HG03103 (cell line): ENCODE data around the gene GLYATL1.

Experiments
- ATAC-seq: cut with Tn5 transposase; IDR thresholded peaks from one replicate; pipeline ENCODE4 v1.9.1; 2021; ENCODE audit warnings: low read depth; ENCODE audit not compliant: unreplicated experiment

The GLYATL1 gene

DNA sequence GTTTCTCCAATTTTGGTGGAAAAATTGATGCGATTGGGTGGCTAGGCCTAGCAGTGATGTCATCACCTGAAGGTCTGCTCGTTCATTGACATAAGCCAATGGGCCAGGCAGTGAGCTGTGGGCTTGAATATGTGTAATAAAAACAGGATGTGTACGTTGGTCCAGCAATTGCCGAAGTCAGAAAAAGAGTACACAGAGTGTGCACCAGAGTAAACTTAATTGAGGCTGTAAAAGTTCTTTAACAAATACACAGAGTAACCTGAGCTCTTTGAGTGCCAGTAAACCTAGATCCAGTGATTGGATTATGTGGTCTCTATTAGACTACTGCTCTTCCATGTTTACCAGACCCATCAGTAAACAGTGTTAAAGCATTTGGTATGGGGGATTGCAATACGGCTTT lies 13.0 kb upstream of the GLYATL1 start:
- no peak for ATAC-seq

DNA sequence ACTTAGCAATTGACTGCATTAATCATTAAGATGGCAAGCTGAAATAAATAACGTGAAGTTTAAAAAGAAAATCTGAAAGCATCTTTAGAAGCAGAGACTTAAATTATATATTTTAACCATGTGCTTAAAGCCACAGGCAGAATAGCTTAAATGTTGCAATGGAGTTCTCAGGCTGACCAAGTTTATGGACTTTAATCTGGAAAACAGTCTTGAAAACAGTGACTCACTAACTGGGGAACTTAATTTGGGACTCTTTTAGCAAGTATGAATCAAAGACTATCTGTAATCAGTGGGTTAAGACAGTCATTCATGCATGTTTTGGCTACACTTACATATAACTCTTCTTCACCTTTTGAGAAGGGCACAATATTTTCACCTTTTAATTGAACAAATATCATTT lies 12.6 kb upstream of the GLYATL1 start:
- ATAC-seq: no peak

DNA sequence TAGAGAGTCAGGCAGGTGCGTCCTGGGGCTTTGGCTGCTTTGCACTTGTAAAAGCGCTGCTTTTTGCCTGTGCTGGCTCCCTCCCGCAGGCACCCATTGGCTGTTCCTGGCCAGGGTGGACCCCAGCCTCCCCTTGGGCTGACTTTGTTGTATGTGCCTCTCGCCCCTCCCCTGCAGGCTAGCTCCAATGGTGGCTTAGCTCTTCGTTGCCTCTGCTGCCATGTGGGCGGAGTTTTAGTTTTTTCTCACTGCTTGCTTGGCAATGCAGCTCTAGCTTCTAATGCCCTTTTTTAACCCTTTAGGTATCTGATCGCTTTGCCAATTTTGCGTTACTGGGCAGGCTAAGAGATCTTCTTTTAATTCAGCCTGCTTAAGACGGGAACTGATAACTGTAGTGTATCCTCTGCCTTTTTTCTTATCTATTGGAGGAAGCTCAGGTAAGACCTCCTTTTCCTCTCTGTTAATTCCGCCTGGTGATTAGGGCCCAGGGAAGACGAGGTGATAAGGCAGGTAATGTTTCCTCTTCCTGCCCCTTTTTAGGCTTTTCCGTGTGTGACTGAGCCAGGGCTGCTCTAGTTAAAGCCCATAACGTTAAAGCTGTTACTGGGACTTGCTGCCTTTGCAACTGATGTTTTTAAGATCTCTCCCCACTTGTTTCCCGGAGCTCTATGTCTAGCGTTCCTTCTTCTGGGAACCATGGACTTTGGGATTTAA lies 11.7 kb upstream of the GLYATL1 start:
- no peak for ATAC-seq

DNA sequence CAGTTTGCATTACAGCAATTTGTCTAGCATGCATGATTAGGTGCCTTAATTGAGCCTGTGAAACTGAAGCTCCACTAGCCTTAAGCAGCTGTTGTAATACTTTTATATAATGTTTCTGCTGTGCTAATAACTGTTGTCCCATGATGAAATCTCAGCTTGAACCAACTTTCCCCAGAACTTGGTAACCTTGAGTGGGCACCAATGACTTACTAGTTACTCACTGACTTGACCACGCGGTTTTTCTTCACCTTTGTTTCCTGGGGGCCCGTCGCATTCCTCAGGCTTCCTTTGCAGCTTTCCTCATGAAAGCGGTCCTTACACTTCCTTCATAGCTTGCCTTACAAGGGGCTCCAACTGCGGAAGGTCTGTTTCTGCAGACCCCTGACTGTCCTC lies 11.2 kb upstream of the GLYATL1 start:
- no peak for ATAC-seq

DNA sequence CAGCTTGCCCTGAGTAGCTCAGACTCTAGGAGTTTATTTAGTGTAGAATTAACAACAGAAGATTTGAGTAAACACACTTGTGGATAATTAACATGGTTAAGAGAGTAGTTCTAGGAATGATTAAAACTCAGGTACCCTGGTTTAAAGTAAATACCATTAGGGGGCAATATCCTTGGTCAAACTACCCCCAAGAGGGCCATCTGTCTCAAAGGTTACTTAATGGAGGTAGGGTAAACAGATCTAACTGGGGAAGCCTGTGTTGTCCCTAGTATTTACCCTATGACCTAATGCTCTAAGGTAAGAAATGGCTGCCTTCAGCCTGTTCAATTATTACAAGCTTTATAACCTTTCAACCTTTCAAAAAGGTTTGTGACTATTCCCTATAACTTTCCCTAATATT lies 10.6 kb upstream of the GLYATL1 start:
- no peak for ATAC-seq

DNA sequence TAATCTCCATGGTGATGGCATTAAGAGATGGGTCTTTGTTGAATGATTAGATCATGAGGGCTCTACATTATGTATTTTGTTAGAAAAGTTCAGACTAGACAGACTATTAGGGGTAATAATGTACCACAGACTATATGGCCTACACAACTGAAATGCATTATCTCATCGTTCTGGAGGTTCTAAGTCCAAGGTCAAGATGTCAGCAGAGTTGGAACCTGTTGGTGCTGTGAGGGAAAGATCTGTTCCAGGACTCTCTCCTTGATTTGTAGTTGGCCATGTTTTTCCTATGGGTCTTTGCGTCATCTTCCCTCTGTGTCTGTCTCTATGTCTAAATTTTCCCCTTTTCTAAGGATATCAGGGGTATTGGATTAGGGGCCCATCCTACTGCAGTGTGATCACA lies 8.4 kb upstream of the GLYATL1 start:
- ATAC-seq: no peak

DNA sequence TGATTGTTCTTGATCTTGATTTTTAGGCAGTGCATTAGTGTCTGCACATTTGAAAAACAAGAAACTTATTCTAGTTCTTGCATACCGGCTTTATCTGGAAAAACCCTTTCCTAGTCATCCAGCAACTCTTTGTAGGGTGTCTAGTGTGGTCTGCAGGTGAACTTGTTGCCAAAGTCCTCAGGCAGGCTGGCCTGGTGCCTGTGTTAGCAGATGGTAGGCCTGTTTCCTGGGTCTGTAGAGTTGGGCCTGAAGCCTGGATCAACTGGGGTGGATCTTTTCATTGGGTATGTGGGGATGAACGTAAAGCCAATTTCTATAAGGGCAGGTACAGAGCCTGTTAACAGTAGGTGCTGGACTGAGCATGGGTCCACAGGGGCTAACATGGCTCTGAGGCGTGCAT lies 5.6 kb upstream of the GLYATL1 start:
- ATAC-seq: no peak

DNA sequence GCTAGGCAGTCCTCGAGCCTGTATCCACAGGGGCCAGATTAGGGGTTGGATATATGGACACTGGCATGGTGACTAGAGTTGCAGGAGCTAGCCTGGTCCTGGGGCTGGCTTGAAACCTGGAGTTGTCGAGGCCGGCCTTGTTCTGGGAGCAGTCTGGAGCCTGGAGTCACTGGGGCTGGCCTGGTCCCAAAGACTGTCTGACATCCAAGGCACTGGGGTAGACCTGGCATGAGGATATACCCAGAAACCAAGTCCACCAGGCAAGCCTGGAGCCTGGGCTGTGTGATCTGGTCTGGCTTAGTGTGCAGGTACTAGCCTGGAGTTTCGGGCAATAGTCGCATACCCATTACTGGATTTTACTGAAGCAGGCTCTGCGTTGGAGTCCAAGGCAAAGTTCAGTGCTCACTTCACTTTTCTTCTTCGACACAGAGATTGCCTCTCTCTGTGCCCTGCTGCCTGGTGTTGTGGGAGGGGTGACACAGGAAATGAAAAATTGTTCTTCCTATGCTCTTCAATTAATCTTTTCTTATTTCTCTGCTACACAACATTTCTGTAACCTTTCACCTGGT lies 4.3 kb upstream of the GLYATL1 start:
- ATAC-seq: no peak

DNA sequence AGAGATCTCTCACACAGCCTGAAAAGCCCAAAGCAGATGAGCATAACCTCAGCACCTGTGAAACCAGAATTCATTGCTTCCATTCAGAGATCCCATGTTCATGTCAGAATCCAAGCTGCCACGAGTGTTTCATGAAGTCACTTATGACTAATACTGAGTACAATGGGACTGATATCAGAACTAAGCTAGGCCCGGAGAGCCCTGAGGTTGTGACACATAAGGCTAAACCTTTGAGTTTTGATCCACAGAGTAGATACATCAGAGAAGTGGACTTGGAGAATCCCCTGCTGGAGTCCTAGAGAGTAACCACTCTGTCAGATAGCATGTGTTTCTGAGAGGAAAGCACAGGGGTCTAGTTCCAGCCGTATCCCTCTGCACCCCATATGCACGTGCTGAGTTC lies 890 bp upstream of the GLYATL1 start:
- no peak for ATAC-seq

DNA sequence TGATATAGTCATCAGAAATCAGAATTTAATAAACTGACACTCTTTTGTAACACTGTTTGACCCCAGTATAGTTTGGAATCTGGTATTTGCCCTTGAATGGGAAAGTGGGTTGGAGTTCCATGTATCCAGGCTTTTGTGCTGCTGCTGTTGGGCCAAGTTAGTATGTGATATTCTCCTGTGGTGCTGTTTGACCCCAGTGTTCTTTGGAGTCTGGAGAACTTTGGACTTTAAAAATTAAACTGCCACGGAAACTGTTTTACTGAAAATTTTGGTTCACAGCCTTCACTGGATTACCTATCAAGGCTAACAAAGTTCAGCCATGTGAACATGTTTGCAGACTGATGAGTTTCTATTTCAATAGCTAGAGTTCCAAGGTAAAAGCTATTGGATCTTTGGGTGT lies 740 bp downstream of the GLYATL1 start:
- ATAC-seq: no peak

DNA sequence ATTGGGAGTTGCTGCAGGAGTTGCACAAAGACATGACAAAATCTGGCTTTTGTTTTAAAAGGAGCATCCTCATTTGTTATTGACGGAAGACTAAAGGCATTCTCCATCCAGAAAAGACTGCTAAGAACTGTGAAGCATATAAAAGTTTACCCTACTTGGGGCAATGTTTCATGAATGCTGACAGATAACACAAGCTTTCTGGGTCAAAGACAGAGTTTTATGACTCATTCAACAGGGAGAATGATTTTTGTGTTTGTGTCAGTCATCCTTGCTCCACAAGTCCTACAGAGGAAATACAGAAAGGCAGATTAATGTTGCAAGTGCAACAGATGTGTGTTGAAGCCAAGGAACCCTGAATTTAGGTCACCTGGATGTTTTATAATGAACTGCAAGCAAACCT lies 2.5 kb downstream of the GLYATL1 start:
- no peak for ATAC-seq

DNA sequence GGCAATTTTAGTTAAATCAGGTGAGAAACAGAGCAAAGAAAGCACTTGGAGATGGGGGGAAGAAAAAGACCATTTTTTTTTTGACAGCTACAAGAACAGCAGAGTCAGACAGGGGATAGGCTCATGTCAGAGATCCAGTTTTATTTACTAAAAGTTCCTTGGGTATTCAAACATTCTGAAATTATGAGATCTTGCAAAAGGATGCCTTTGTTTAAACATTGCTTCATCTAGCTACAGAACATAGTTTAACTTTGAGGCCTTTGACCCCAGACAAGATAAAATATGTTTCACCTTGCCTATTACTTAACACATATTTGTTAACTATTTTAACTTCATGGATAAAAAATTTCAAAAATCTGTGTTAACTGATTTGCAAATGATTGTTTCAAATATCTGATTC lies 6.4 kb downstream of the GLYATL1 start:
- no peak for ATAC-seq

DNA sequence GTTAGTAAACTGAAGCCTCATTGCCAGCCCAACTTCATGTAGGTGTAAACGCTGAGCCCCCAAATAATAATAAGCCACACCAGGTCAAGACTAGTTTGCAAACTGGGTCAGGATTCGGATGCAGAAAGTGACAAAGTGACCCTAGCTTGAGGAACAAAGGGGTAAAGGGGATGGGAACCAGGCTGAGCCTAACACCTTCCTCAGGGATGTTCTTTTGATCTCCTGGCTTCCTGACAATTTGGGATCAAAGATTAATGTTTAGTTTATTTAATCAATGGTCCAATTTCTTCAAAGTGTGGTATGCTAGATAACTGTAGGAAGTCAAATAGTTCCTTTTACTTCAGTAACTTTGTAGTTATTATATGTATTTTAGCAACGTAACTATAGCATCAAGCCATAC lies 9.9 kb downstream of the GLYATL1 start:
- ATAC-seq: no peak

DNA sequence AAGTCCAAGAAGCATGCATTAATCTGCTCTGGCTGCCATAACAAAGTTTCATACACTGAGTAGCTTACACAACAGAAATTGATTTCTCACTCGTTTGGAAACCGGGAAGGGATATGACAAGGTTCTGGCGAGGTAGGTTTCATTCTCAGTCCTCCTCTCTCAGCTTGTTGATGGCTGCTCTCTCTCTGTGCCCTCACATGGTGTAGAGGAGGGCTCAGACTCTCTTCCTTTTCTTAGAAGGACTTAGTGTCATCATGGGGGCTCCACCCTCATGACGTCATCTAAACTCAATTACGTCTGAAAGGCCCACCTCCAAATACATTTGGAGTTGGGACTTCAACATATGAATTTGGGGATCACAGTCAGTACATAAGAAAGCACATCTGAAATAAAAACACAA lies 18.6 kb downstream of the GLYATL1 start:
- no peak for ATAC-seq

DNA sequence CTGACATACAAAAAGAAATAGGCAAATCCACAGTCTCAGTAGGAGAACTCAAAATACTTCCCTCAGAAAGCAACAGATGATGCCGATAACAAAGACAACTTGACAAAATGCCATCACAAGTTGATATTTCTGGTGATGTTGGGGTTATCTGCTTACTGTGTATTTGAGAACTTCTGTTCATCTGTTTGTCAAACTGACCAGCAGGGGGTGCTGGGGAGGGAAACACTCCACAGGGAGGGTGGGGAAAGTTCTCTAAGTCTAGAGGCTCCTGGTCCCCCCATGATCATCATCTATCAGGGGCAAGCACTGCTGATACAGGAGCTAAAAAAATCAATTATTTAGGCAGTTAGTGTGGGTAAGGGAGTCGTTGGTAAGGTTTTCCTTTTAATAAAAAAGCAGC lies 19.2 kb downstream of the GLYATL1 start:
- peak; percentile 72 for ATAC-seq

DNA sequence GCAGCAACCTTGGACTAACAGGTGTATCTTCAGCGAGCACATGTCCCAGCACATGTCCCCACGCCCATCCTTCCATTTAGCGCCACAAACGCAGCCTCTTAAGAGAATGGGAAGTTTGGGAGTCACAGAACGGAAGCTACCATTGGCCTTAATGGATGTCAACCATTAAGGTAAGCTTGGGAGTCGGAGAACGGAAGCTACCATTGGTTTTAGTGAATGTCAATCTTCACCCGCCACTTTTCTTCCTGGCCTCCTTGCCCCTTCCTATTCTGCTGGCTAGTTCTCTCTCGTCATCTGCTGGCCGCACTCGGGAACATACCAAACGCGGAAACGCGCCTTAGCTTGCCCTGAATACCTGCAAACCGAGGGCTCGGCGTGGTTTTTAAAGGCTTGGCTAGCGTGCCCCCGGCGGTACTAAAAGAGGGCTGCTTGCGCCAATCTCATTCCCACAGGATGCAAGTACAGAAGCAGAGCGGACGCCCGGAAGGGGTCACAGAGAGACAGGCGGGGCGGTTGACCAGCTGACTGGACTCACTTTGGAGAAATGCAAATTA lies 24.3 kb downstream of the GLYATL1 start:
- no peak for ATAC-seq

DNA sequence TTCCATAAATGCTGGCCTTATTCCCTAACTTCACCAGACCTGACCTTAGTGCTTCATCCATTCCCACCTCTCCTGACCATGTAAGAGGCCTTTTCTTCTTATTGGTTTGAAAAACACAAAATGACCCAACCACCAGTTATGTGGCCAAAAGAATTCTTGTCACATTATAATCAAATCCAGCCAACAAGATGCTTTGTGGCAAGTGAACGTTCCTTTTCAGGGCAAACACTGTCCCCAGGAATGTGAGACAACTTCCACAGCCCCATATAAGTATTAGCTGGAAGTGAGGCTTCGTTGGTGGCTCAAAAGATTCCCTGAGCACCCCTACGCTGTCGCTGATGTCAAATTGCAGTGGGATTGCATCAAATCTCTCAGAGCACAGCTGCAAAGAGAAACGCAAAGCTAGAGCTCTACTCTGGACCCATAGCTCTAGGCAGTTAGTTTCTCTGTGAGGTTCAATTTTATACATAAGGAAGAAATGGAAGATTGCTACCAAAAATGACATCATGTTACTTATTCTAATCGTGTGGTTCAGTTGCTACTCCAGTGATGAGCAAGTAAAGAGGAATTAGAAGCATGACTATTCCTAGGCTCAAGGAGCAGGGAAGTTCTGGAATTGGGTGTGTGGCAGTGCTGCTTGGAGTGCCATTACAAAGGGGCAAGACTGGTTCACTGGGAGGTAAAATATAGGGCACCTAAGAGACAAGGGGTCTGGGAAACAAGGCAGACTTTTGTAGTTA lies 26.1 kb downstream of the GLYATL1 start:
- no peak for ATAC-seq

DNA sequence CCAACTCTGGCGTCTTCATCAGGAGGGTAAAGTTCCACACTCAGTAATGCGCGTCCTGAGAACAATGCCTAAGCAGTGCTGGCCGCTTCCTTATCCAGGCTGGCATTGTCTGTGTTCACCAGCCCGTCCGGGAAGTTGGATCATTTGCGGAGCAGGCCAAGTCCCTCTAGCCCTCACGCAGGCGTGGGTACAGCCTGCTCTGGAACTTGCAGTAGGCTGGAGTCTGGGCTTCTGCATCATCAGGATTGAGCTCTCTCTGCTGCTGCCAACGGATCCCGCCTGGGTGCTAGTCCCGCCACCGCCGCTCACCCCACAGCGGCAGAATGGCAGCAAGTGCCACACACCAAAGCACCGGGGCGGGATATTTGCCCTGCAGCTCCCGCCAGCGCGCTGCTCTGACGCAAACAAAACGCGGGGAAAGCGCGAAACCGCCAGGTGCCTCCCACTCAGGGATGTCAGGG lies 29.0 kb downstream of the GLYATL1 start:
- ATAC-seq: no peak

DNA sequence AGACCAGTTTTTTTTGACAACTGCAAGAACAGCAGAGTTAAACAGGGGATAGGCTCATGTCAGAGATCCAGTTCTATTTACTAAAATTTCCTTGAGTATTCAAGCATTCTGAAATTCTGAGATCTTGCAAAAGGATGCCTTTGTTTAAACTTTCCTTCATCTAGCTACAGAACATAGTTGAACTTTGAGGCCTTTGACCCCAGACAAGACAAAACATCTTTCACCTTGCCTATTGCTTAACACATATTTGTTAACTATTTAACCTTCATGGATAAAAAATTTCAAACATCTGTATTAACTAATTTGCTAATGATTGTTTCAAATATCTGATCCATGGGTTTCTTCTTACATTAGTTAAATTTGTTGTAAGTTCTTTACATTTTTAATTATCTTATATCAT lies 38.2 kb downstream of the GLYATL1 start:
- no peak for ATAC-seq

DNA sequence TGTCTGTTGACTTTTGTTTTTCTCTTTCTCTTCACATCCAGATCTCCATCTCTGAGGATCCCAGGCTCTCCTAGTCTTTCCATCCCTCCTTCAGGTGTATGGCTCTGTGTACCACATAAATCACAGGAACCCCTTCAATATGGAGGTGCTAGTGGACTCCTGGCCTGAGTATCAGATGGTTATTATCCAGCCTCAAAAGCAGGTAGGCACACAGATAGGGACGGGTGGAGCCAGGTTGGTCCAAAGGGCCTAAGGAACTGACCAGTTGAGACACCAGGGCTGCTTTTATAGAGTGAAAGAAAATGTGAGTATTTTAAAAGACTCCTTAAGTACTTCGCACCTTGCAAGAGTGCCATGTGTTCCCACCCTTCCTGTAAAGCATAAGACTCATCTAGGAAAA lies 39.9 kb downstream of the GLYATL1 start:
- ATAC-seq: no peak

DNA sequence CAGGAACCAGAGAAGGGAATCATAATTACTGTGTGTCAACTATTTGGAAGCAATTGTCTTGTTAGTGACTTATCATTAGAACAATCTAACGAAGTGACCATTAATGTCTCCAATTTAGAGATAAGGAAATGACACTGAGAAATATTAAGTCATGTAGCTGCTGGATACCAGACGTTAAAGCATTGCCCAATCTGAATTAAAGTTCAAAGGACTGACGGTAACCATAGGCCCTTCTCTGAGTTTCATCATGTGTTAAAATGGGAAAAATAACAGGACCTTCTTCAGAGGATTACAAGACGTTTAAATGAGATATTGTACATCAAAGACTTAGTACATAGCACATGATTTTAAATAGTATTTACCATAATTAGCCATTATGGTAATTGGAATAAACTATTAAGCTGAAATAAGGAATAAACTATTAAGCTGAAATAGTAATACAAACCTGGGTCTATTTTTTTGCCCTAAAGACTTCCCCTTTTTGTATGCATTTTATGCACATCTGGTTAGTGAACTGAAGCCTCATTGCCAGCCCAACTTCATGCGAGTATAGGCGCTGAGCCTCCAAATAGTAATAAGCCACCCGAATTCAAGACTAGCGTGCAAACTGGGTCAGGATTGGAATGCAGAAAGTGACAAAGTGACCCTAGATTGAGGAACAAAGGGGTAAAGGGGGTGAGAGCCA lies 41.0 kb downstream of the GLYATL1 start:
- no peak for ATAC-seq
